ENCODE measurements around the gene TBC1D9.

DNA sequence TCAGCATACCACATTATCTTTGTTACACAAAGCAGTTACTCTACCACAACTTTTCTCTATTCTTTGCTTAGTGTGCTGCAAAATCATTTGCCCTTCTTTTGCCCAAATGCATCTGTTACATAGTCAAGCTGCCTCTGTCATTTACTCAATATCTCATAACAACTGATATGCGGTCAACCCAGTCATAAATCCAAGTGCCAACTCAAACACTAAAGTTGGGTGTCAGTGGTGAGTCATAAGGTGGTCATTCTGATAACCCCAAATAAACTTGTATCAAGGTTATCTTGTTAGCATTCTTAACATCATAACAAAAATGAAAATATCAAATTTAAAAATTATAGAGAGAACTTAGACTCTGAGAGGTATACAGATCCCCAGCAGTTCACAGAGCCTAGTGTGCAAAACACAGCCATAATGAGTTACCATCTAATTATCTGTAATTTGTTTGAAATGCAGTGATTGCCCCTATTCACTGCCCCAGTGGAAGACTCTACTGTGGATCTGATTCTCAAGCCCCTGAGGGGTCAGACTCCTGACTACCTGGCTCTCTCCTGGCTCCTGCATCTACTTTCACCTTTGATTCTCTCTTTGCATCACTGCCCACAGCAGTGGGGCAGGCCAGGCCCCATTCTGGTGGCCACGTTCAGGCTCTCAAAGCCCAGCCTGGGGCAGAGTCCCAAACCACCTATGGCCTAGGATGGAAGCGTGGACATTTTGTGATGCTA lies 29.2 kb downstream of the TBC1D9 start:
- TF ChIP-seq, protein P1, sequence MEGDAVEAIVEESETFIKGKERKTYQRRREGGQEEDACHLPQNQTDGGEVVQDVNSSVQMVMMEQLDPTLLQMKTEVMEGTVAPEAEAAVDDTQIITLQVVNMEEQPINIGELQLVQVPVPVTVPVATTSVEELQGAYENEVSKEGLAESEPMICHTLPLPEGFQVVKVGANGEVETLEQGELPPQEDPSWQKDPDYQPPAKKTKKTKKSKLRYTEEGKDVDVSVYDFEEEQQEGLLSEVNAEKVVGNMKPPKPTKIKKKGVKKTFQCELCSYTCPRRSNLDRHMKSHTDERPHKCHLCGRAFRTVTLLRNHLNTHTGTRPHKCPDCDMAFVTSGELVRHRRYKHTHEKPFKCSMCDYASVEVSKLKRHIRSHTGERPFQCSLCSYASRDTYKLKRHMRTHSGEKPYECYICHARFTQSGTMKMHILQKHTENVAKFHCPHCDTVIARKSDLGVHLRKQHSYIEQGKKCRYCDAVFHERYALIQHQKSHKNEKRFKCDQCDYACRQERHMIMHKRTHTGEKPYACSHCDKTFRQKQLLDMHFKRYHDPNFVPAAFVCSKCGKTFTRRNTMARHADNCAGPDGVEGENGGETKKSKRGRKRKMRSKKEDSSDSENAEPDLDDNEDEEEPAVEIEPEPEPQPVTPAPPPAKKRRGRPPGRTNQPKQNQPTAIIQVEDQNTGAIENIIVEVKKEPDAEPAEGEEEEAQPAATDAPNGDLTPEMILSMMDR (conservative IDR thresholded peaks at IDR 0.05; ENCODE audit: low read length), result no peak
- no peak for TF ChIP-seq EZH2phosphoT487 (IDR thresholded peaks at IDR 0.05; ENCODE audit: borderline replicate concordance, low read depth, low read length)
